Frontal cortex (tissue), 4 donors: ENCODE results near the gene SCARB1. TPM values are rescaled to one million over a fixed set of nuclear protein-coding genes. Genes with fewer than 3 reads are reported as not detected.
A peak's percentile ranks its signal among the peaks of the same experiment; 100 is the strongest.

ENCODE experiments used
- DNase-seq, 2 donors: peaks; one replicate each; pipeline ENCODE4 v3.0.0; 2012; ENCODE audit warnings: low spot score in 2 of 2
- FAIRE-seq: peaks from 2 replicates; lab custom pipeline; 2012; peaks lifted over from hg19 to GRCh38; lab: Jason Lieb, UNC
- total RNA-seq: library from RNA; depleted of rRNA; stranded (reverse); fragments of >200 nt; gene quantifications from one replicate; pipeline ENCODE4 v1.2.3, GENCODE V29; 2014
- donor health status: control.
- donor health status: control.
- donor health status: control.

SCARB1 gene
- total RNA-seq, 1 donor from 2014 or later, result 8.6 TPM

DNA sequence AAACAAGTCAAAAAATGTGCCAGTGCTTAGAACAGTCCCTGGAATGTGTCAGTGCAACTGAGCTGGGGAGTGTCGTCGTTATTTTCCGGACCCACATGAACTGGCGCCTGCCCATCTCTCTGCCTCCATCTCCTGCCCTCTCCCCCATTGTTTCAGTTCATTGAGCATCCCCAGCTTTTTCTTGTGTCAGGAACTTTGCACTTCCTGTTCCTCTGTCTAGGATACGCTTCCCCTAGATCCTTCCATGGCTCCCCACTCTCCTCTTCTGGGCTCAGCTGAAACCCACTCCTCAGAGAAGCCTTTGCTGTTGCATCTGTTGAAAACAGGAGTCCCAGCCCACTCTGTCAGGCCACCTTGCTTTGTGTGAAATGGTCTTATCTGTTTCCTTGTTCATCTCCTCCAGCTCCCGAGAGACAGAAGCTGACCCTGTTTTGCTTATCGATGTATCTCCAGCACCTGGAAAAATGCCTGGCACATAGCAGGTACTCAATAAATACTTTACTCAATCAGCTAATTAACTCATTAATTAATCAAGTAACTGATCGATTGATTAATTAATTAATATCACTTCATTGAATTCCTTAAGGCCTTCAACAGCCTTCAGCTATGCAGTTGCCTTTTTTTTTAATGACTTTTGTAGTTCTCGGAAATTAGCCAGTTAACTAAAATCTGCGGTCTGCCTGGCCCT lies 2.7 kb upstream of the SCARB1 start:
- DNase-seq, result no peak
- no peak for FAIRE-seq

DNA sequence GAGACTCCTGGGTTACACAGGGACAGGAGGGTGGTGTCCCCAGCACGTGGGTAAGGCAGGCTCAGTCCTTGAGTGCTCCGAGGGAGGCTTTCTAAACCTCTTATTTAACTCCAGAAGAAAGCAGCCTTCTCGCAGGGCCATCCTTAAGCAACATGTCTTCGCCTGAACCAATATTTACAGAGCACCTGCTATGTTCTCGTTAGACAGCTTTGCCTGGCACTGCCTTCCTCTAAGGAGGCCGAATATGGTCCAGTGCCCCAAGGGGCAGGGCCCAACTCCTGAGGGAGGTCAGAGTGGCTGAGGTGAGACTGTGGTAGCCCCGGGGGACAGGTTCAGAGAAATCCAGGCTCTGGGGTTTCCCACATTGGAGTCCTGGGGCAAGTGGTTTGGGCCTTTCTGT lies 2.1 kb upstream of the SCARB1 start:
- DNase-seq (no peak), FAIRE-seq (no peak)

DNA sequence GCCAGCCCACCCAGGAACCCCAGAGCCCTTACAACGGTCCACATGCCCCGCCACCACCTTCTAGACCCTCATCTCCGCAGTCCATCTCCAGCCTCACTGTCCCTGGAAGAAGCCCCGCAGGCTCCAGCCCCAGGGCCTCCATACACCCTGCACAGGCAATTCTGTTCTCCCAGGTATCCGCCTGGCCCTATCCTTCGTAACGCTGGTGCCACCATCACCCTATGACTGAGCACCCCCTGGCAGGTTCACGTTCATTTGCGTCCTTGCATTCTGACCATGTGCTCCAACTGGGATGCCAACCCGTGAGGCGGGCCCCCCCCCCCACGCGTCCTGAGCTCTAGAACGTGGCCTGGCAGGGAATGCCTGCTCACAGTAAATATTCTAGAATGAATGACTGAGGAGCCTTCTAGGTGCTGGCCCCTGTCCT lies 675 bp upstream of the SCARB1 start:
- FAIRE-seq (no peak), DNase-seq (no peak)

DNA sequence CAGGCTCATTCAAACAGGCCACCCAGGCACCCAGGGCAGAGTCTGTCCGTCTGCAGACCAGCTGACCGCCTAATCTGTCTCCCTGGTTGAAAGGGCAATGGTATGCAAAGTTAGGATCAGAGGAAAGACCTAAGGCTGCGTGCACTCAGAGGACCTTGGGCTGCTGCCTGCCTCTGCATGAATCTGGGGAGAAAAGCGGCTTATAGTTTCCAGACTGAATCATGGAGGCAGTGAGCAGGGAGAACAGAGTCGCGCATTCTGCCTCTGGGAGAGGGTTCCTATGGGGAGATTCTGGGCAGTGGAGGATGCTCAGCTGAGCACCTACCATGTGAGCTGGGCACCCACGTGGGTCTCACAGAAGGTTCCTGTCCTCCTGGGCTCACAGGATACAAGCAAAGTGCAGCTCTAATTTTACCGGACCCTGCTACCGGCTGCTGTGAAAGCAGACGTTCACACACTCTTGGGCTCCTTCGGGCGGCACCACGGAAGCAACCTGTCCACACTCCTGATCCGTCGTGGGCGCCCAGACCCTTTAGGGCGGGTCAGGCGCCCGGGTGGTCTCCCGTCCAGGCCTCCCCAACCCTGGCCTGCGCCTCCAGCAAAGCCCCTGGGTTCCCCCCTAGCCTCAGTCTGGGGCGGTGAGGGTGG lies 772 bp downstream of the SCARB1 start:
- DNase-seq, result no peak
- no peak for FAIRE-seq

DNA sequence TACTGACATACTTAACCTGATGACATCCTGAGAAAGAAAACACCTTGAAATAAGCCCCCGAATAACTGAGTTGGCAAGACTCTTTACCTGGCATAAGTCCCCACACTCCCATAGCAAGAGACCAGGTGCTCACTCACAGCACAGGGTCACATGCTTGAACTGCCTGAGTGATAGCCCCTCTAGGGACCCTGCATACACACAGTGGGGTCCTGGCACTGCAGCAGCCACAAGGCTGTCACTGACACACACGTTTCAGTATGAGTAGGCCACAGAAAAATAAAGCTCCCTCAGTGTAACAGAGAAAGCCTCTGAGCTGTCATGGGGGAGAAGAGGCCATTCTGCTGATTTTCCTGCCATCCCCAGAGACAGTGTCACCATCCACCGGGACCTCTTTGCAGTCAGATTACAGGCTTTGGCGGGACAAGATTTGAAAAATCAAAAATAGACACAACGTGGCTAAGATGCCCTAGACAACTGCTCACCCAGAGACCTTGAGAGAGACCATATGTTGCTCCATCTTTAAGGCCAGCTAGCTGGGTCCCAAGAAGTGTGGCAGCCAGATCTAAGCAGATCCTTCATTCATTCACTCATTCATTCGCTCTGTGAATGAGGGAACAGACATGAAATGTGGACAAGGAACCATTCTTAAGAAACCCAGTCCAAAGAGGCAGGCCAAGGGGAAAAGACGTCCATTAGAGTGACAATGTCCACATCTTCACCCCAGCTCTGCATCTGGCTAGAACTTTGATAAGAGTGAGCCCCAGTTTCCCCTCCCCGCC lies 1.6 kb downstream of the SCARB1 start:
- FAIRE-seq, result no peak
- no peak for DNase-seq

DNA sequence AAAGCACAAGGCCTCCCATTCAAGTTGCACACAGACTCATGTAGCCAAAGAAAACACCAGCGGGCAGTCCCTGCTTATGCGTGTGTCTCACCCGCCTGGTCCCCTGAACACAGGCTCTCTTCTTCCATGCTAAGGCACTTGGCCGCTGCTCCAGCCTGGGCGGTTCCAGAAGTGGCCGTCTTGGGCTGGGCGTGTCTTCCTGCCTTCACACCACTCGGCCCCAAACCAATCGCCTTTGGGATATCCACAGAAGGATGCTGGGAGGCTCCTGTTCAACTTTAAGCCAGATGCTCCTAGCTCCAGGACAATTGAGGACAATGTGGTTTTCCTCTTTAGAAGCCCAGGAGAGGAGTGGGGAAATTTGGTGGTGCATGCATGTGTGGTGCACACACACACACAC lies 2.2 kb downstream of the SCARB1 start:
- peak; percentile 75 for DNase-seq
- no peak for FAIRE-seq

DNA sequence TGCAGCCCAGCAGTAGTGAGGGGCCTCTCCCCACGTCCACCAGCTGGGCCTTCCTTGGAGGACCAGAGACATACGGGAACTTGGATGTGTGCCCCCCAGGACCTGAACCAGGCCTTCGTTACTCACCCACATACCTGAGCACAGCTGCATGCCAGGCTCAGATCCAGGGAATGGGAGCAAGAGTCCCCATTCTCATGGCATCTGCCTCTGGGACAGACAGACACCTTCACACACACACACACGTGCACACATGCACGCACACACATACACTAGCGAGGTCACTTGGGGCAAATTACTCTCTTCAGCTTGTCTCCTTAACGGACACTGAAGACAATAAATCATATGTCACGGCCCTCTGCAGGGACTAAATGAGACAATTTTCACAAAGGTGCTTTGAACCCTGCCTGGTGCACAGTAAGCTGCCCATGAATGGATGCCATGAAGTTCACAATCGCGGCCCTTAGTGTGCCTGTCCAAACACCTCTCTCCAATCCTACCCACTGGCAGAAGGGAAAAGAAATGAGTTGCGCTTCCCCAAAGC lies 5.7 kb downstream of the SCARB1 start:
- DNase-seq, result no peak
- FAIRE-seq, result no peak

DNA sequence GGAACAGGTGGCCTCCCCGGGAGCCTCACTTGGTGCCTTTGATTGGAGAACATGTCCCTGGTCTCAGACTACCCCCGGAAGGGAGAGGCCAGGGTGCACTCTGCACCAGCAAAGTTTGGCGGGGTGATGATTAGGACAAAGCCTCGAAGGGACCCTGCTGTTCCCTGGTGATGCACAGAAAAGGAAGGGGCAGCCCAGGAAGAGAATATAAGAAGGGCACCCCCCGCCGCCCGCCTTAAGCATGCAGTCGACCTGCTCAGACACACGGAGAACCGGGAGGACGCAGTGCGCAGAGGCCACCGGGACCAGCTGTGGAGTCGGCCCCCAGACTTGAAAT lies 6.9 kb downstream of the SCARB1 start:
- FAIRE-seq (no peak), DNase-seq (no peak)

DNA sequence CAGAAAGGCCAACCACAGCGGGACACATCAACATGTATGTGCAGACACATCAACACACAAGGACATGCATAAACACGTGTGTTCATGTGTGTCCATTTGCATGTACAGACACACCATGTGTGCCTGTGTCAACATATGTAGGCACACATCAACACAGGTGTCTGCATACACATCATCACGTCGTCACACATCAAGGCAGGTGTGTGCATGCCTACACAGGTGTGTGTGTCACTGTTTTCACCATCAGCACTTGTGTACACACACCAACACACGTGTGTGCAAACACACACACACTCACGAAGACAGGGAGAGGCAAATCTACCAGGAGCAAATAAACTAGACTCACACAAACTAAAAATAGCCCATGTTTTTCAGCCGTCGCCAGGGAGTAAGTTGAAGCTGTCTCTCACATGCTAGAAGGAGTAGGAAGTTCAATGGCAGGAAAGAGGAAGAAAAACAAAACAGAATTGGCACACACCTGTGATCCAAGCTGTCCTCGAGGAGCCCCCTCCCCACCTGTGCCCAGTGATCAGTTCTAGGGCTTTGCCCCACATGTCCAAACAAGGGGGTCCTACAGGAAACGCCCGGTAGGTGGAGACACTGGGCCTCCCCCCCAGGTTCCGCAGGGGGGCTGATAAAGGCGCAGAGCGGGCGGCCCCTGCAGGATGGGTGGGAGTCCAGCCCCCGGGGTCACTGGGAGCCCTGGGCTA lies 7.4 kb downstream of the SCARB1 start:
- DNase-seq (no peak), FAIRE-seq (no peak)

DNA sequence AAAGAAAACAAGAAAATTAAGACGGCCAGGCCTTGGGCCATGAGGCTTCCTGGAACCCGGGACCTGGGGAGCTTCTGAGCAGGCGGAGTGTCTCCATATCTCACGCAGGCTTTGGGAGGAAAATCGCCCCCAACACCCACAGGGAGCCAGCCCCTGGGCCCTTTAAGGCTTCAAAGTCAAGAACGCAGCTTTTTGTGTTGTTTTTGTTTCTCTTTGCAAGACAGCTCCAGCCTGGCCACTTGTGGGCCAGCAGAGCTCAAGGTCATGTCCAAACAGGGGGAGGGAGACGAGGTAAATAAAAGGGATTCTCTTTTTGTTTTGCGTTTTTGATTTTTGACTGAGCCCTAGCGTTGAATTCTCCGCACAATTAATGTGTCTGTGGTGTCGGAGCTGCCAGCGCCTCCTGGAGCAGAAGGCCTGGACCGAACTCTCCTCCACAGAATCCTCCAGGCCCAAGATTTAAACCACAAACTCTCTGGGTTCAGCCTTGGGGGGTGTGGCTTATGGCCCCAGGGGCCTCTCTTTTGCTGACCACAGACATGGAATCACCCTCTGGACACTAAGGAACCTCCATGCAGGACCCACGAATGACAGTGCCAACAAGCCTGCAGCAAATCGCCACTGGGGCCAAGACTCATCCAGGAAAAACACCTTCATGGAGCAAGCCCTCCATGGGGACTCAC lies 8.2 kb downstream of the SCARB1 start:
- DNase-seq (no peak), FAIRE-seq (no peak)

DNA sequence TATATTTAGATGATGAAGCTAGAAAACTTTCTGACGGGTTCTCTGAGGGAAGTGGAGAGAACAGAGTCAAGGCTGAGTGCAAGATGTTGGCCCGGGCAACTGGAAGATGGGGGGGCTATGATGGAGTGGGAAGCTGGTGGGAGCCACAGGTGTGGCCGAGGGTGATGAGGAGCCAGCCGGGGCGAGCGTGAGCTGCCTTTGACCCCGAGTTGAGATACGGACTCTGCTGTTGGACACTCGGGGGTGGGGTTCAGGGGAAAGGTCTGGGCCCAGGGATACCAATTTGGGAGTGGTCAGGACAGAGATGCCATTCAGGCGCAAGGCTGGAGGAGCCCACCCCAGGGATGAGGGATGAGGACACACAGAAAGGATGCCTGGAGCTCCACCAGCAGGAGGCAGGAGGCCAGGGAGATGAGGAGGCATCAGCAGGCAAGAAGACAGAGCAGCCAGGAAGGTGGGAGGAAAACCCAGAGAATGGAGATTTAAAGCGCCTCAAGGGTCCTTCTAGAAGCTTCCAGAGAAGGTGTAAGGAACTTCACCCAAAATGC lies 9.0 kb downstream of the SCARB1 start:
- FAIRE-seq (no peak), DNase-seq (no peak)

DNA sequence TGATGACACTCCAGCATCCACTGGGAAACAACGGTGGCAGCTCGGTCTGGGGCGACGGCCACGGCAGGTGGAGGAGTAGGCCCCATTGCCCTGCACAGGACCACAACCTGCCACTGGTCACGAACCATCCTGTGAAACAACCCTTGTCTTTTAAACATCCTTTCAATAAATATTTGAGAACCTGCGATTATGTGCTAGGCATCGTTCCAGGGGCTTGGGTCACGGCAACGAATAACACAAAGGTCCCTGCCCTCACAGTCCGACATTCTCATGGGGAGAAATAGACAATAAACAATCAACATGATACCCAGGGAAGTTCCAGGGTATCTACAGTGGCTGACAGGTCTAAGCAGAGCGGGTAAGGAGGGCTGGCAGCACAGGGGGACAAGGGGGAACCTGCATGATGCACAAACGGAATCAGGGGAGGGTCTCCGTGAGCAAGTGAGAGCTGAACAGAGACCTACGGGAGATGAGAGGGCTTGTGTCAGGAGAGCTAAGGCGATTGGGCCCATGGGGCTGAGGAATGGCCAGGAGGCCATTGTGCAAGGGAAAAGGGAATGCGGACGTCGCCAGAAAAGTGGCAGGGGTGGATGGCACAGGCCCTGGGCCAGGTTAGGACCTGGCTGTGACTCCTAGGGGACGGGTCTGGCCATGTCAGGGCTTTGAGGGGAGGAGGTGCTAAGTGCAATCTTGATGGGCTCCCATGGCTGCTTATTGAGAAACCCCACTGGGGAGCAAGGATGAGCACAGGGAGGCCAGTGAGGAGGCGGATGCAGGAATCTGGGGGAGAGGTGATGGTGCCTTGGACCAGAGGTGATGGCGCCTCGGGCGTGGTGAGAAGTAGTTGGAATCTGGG lies 9.7 kb downstream of the SCARB1 start:
- FAIRE-seq, result no peak
- no peak for DNase-seq

DNA sequence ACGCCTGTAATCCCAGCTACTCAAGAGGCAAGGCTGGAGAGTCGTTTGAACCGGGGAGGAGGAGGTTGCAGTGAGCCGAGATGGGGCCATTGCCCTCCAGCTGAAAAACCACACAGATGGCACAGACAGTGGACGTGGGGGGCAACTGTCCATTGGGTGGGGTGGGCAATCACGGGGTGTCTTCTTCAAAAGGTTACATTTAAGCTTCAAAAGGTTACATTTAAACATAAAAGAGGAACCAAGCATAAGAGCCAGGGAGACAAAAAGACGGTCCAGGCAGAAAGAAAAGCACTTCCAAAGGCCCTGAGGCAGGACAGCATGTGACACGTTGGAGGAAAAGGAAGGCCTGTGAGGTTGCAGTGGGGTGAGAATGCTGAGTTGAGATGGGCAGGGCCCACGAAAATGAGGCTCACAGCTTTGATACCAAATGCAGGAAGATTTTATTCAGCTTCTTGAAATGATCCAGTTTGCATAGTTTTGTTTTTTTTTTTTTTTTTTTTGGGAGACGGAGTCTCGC lies 10.7 kb downstream of the SCARB1 start:
- no peak for DNase-seq
- no peak for FAIRE-seq

DNA sequence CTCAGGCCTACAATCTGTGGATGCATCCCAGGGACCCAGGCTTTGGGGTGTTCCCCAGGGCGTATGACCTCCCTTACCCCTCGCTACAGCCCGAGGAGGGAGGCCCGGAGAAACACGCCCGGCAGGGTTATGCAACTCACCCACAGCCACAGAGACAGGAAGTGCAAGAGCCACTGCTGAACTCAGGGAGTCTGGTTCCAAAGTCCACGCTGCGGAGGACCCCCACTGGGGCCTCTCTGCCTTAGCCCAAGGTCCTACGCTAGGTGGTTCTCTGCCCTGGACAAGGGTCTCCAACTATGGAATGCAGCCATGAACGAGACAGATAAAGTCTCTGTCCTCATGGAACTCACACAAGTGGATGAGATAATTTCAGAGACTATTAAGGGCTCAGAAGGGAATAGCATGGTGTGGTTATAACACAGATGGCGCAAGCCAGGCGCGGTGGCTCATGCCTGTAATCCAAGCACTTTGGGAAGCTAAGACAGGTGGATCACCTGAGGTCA lies 11.3 kb downstream of the SCARB1 start:
- no peak for FAIRE-seq

DNA sequence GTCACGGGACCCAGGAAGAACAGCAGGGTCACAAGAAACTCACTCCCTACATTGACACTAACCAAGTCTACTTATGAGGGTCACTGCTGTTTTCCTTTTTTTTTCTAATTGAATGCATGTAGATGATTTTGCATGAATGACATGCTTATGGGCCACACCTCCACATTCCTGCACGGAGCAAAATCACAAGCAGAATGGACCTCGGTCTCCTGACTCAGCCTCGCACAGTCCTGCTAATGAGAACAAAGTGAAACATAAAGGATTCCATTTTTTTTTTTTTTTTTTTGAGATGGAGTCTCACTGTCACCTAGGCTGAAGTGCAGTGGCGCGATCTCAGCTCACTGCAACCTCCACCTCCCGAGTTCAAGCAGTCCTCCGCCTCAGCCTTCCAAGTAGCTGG lies 12.3 kb downstream of the SCARB1 start:
- DNase-seq (no peak), FAIRE-seq (no peak)

More for the DNA sequence above, 11.3 kb downstream of the SCARB1 start:
- DNase-seq, result no peak

DNA sequence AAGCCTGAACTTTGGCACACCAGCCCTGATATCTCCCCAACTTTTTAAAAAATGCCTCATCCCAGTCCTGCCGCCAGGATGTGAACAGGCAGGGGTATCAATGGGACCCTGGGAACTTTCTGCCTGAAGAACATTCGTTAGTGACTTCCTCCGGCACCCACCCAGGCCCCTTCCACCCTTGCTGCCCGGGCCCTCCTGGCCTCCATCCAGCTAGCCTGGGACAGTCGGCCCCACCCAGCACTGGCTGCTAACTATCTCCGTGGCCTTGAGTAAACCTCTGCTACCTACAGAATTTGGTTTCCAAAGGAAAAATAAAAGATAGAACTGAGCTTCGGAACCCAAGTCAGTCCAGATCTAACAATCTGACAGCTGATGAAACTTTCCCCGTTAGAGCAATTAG lies 14.3 kb downstream of the SCARB1 start:
- FAIRE-seq, result no peak

DNA sequence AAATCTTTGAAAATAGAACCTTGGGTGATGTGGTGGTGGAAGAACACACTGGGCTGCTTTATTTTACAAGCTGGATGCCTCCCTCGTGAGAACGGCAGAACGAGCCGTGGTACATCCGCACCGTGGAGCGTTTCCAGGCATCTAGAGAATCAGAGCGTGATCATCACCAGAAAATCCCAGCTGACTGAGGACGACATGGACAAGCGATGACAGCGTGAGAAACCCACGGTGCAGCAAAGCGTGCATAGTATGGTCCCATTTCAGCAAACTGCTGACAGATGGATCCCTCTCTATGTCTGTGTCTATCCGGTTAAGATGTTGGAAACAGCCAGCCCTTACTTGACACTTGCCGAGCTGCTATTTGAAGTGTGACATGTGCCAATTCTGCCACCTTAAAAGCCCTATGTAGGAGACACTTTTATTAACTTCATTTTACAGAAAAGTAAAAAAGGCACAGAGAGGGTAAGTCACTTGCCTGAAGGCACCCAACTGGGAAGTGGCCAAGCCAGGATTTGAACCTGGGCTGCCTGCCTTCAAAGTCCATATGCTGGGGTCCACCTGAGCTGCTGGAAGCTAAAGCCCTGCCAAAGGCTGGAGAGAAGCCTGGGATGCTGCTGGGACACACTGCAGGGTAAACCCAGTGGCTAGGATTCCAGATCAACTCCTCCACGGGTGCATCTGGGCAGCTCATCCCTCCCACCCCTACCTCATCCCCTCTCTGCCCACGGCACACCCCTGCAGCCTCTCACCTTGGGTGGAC lies 14.9 kb downstream of the SCARB1 start:
- no peak for FAIRE-seq
- no peak for DNase-seq

More for the DNA sequence above, 14.3 kb downstream of the SCARB1 start:
- DNase-seq, result no peak
